HL-60 (cell line): ENCODE data around the gene BBS5.

Experiments used
- DNase-seq, 2 experiments: peaks; one replicate each; pipeline ENCODE4 v3.0.0-alpha.2; 2010 to 2020; ENCODE audit warnings: low read depth in 1 of 2, low spot score in 1 of 2
- H3K27ac ChIP-seq: fragments of 250-450 bp; sonication (Bioruptor Pico); replicated peaks from 2 replicates; pipeline ENCODE4 v1.5.1; 2020; ENCODE audit warnings: mild to moderate bottlenecking, moderate library complexity
- H3K27me3 ChIP-seq: fragments of 250-450 bp; sonication (Bioruptor Pico); 2 replicates; pipeline ENCODE4 v1.5.1; 2021; ENCODE audit warnings: mild to moderate bottlenecking, moderate library complexity; ENCODE audit not compliant: insufficient read depth, poor library complexity, severe bottlenecking
- H3K4me3 ChIP-seq: replicated peaks from 2 replicates; pipeline ENCODE4 v1.5.1; 2011; ENCODE audit warnings: mild to moderate bottlenecking, control low read depth, low read length; ENCODE audit not compliant: insufficient read depth
- CTCF ChIP-seq: IDR thresholded peaks from one replicate; pipeline ENCODE4 v1.5.1; 2011; ENCODE audit warnings: low read length, control low read depth, inconsistent platforms; ENCODE audit not compliant: insufficient read depth
- GABPA ChIP-seq: IDR thresholded peaks from 2 replicates; pipeline ENCODE4 v1.6.1; 2012; ENCODE audit warnings: low read depth
- POLR2AphosphoS5 ChIP-seq: IDR thresholded peaks from 2 replicates; pipeline ENCODE4 v1.6.1; 2012; ENCODE audit warnings: low read depth
- REST ChIP-seq: IDR thresholded peaks from 2 replicates; pipeline ENCODE4 v1.6.1; 2012; ENCODE audit warnings: low read depth; ENCODE audit not compliant: insufficient replicate concordance
- SPI1 ChIP-seq: IDR thresholded peaks from 2 replicates; pipeline ENCODE4 v1.6.1; 2012; ENCODE audit warnings: low read depth, mild to moderate bottlenecking, borderline replicate concordance

The BBS5 gene

GRCh38 chr2:169469952-169470572, 9.2 kb upstream of the BBS5 start:
- no peak for DNase-seq
- TF ChIP-seq CTCF (no peak), REST (no peak), SPI1 (no peak), GABPA (no peak), POLR2AphosphoS5 (no peak)
- H3K27me3 ChIP-seq, result no peaks in the 10 kb centered on the region
- no peak overlapping the region for H3K4me3 ChIP-seq
- H3K27ac ChIP-seq, result no peak overlapping the region

GRCh38 chr2:169472249-169472648, 7.0 kb upstream of the BBS5 start:
- H3K4me3 ChIP-seq, result no peak overlapping the region
- H3K27me3 ChIP-seq, result no peaks in the 10 kb centered on the region
- H3K27ac ChIP-seq, result no peak overlapping the region
- TF ChIP-seq POLR2AphosphoS5 (no peak), GABPA (no peak), CTCF (no peak), REST (no peak), SPI1 (no peak)
- DNase-seq, result no peak

GRCh38 chr2:169476459-169476858, 2.8 kb upstream of the BBS5 start:
- no peak for DNase-seq
- Histone ChIP-seq H3K4me3 (no peak overlapping the region), H3K27ac (no peak overlapping the region), H3K27me3 (no peaks in the 10 kb centered on the region)
- TF ChIP-seq SPI1 (no peak), REST (no peak), POLR2AphosphoS5 (no peak), GABPA (no peak), CTCF (no peak)
